Stomach (tissue), 4 donors: Measurements from ENCODE around the gene ZSCAN5A.

Experiments
- CTCF ChIP-seq, 7 experiments: fragments of 450-650 bp in 4 of 7; fragments of 200-600 bp in 3 of 7; sonication (generic) in 3 of 7; IDR thresholded peaks; one replicate each; pipeline ENCODE4 v1.5.1; 2016 to 2019; ENCODE audit warnings: antibody characterized with exemption in 7 of 7, control low read depth in 2 of 7, mild to moderate bottlenecking in 1 of 7
- POLR2A ChIP-seq, 4 donors: fragments of 450-650 bp; IDR thresholded peaks; one replicate each; pipeline ENCODE4 v1.6.1; 2016; ENCODE audit warnings: antibody characterized with exemption in 4 of 4, control low read depth in 2 of 4, mild to moderate bottlenecking in 1 of 4, moderate library complexity in 1 of 4

- TF ChIP-seq CTCF (IDR thresholded peaks at IDR 0.05) (no peak), POLR2A (IDR thresholded peaks at IDR 0.05) (no peak)
These were observed 137.8 kb downstream of the ZSCAN5A start for GRCh38 chr19:56176881-56177280.
